Fibroblast of lung (primary cell): ENCODE measurements around the gene CNPY2.

Experiments
- CTCF ChIP-seq, 2 donors: IDR thresholded peaks in 1 of 2; conservative IDR thresholded peaks in 1 of 2; 1 replicate in 1 of 2; 2 replicates in 1 of 2; pipeline ENCODE4 v1.5.1; 2011 to 2012; ENCODE audit warnings: low read length in 2 of 2, control low read depth in 1 of 2, inconsistent platforms in 1 of 2, low read depth in 1 of 2, mild to moderate bottlenecking in 1 of 2
- EZH2 ChIP-seq: IDR thresholded peaks from 2 replicates; pipeline ENCODE4 v1.5.1; 2012; ENCODE audit warnings: low read length, control low read depth, mild to moderate bottlenecking; ENCODE audit errors: missing control alignments

DNA sequence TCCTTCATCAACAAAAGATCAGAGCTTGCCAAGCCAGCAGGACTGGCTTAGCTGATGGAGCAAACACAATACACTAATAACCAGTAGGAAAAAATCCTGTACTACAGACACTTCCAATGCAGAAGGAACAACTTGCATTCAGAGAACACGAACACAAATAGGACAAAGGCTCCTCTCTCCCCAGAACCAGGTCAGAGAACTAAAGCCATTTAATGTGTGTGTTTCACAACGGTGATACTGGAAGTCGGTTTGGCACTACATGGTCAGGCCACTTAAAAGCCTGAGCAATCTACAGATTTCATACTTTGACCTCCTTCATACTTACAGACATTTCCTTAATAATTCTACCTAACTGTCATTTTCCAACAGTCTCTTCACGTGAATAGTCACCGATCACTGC, 22.0 kb downstream of the CNPY2 start:
- TF ChIP-seq CTCF (conservative IDR thresholded peaks at IDR 0.05 in 1 of 2, IDR thresholded peaks at IDR 0.05 in 1 of 2; ENCODE audit: low read depth in 1 of 2, low read length in 2 of 2) (no peak), EZH2 (no peak)
